ENCODE results near the gene CREG2. TPM values are rescaled to one million over a fixed set of nuclear protein-coding genes. Genes with fewer than 3 reads are reported as not detected.

The CREG2 gene
- total RNA-seq, 1 experiment from 2014 or later: not detected

DNA sequence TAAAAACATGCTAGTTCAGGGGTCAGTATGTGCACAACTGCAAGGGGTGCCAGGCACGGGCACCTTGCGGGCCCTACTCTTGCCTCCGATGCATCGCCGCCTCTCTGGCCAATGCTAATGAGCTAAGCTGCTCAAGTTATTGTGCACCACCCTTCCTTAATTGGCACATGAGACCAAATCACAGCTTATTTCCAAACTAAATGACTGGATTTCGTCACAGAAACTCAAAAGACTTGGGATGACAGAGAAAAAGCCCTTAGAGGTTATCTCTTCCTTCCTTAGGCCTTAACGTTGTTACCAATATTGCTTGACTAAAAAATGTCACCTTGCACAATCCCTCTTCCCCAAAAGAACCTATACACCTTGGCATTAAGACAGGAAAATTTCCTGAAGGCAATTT lies 86.5 kb downstream of the CREG2 start:
- no peak for TF ChIP-seq CTCF (IDR thresholded peaks at IDR 0.05; ENCODE audit: unreplicated experiment)
- H3K36me3 Mint-ChIP-seq (ENCODE audit: insufficient read depth, unreplicated experiment): peaks cover 8% of the 10 kb centered on the region
- H3K9me3 Mint-ChIP-seq (ENCODE audit: unreplicated experiment): no peaks in the 10 kb centered on the region
- H3K27ac Mint-ChIP-seq (ENCODE audit: low read depth, unreplicated experiment): no peak overlapping the region
- CTCF ChIA-PET: interaction anchor here (0.7 kb wide), 1 partner anchor 361 kb away, joined by 3 read pairs; no protein-coding TSS in a partner anchor
- no peak overlapping the region for H3K4me3 Mint-ChIP-seq (ENCODE audit: unreplicated experiment)
- H3K27me3 Mint-ChIP-seq (ENCODE audit: insufficient read depth, unreplicated experiment): no peaks in the 10 kb centered on the region
- intact Hi-C loops (cut with micrococcal nuclease): no loop called here
- peaks cover 49% of the 10 kb centered on the region for H3K4me1 Mint-ChIP-seq (ENCODE audit: insufficient read depth, unreplicated experiment)
- POLR2A ChIA-PET: interaction anchor here (1.1 kb wide), 1 partner anchor 11 kb away, joined by 4 read pairs; no protein-coding TSS in a partner anchor
- no TSS peak for BruUV-seq (replicated peaks)
- no peak for DNase-seq (ENCODE audit: unreplicated experiment)

DNA sequence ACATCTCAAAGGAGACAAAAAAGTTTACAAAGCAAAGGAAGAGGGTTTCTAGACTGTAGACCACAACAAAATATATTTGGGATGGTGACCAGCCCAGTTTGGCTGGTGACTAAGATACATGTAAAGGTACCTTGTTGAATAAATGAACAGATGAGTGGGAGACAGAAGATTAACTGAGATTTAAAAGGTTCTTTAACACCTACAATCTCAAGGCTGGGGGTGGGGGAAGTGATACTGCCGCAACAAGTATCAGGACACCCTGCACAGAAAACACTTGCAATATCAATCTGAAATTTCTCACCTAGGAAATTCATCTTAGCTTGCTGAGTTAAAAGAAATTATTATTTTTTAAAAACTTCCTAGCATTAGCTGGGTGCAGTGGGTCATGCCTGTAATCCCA lies 87.1 kb downstream of the CREG2 start:
- intact Hi-C loops (cut with micrococcal nuclease): no loop called here
- H3K36me3 Mint-ChIP-seq (ENCODE audit: insufficient read depth, unreplicated experiment): peaks cover 8% of the 10 kb centered on the region
- H3K27me3 Mint-ChIP-seq (ENCODE audit: insufficient read depth, unreplicated experiment): no peaks in the 10 kb centered on the region
- no peak overlapping the region for H3K27ac Mint-ChIP-seq (ENCODE audit: low read depth, unreplicated experiment)
- ChIA-PET CTCF (interaction anchor here (1.2 kb wide), 1 partner anchor 36 kb away, joined by 3 read pairs; no protein-coding TSS in a partner anchor), POLR2A (no interaction called here)
- H3K4me3 Mint-ChIP-seq (ENCODE audit: unreplicated experiment): no peak overlapping the region
- H3K9me3 Mint-ChIP-seq (ENCODE audit: unreplicated experiment): no peaks in the 10 kb centered on the region
- no TSS peak for BruUV-seq (replicated peaks)
- peaks cover 44% of the 10 kb centered on the region for H3K4me1 Mint-ChIP-seq (ENCODE audit: insufficient read depth, unreplicated experiment)
- TF ChIP-seq CTCF (IDR thresholded peaks at IDR 0.05; ENCODE audit: unreplicated experiment): no peak
- no peak for DNase-seq (ENCODE audit: unreplicated experiment)

DNA sequence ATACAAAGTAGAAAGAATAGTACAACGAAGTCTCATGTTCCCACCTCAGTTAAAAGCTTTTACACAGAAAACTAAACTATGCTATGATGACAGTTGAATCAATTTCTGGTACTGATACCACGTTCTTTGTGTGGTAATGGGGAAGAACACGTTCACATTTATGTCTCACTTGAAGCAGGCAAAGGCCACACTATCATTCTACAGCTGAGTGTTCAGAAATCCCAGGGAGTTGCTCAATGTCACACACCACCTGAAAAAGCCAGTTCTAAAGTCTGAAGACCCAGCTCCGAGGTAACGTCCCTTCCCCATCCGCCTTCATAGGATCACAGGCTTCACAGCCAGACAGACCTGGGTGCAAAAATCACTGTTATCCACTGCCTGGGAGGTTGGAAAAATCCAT lies 87.7 kb downstream of the CREG2 start:
- no peaks in the 10 kb centered on the region for H3K27me3 Mint-ChIP-seq (ENCODE audit: insufficient read depth, unreplicated experiment)
- POLR2A ChIA-PET: no interaction called here
- H3K4me3 Mint-ChIP-seq (ENCODE audit: unreplicated experiment): no peak overlapping the region
- intact Hi-C loops (cut with micrococcal nuclease): no loop called here
- no peak overlapping the region for H3K27ac Mint-ChIP-seq (ENCODE audit: low read depth, unreplicated experiment)
- H3K4me1 Mint-ChIP-seq (ENCODE audit: insufficient read depth, unreplicated experiment): peaks cover 42% of the 10 kb centered on the region
- no peaks in the 10 kb centered on the region for H3K9me3 Mint-ChIP-seq (ENCODE audit: unreplicated experiment)
- TF ChIP-seq CTCF (IDR thresholded peaks at IDR 0.05; ENCODE audit: unreplicated experiment): no peak
- CTCF ChIA-PET: interaction anchor here (1.2 kb wide), 1 partner anchor 36 kb away, joined by 3 read pairs; no protein-coding TSS in a partner anchor
- no peak for DNase-seq (ENCODE audit: unreplicated experiment)
- H3K36me3 Mint-ChIP-seq (ENCODE audit: insufficient read depth, unreplicated experiment): peaks cover 10% of the 10 kb centered on the region
- BruUV-seq (replicated peaks): no TSS peak

- Mint-ChIP-seq H3K4me1 (ENCODE audit: insufficient read depth, unreplicated experiment) (peaks cover 38% of the 10 kb centered on the region), H3K27ac (ENCODE audit: low read depth, unreplicated experiment) (no peak overlapping the region), H3K36me3 (ENCODE audit: insufficient read depth, unreplicated experiment) (peaks cover 24% of the 10 kb centered on the region), H3K9me3 (ENCODE audit: unreplicated experiment) (no peaks in the 10 kb centered on the region), H3K4me3 (ENCODE audit: unreplicated experiment) (no peak overlapping the region), H3K27me3 (ENCODE audit: insufficient read depth, unreplicated experiment) (no peaks in the 10 kb centered on the region)
- intact Hi-C loops (cut with micrococcal nuclease): no loop called here
- TF ChIP-seq CTCF (IDR thresholded peaks at IDR 0.05; ENCODE audit: unreplicated experiment): no peak
- ChIA-PET CTCF (interaction anchor here (0.8 kb wide), 1 partner anchor 26 kb away, joined by 3 read pairs; no protein-coding TSS in a partner anchor), POLR2A (interaction anchor here (0.5 kb wide), 1 partner anchor 81 kb away, joined by 3 read pairs; no protein-coding TSS in a partner anchor)
- BruUV-seq (replicated peaks): no TSS peak
- DNase-seq (ENCODE audit: unreplicated experiment): no peak
These were observed 89.9 kb downstream of the CREG2 start for GRCh38 chr2:101297383-101297782.
